GM18520 (cell line): ENCODE results near the gene AMOT.

ENCODE experiments used
- ATAC-seq: cut with Tn5 transposase; IDR thresholded peaks from one replicate; pipeline ENCODE4 v1.9.1; 2021; ENCODE audit not compliant: unreplicated experiment

AMOT gene

GRCh38 chrX:112738347-112739033, 102.1 kb downstream of the AMOT start:
- peak; percentile 91 for ATAC-seq

- ATAC-seq: no peak
Measured at GRCh38 chrX:112736310-112736709, 104.3 kb downstream of the AMOT start.

- ATAC-seq: no peak
Measured at GRCh38 chrX:112735147-112735546, 105.5 kb downstream of the AMOT start.

- no peak for ATAC-seq
Measured at GRCh38 chrX:112734290-112734689, 106.3 kb downstream of the AMOT start.

- no peak for ATAC-seq
Measured at GRCh38 chrX:112731793-112732192, 108.8 kb downstream of the AMOT start.
